Keratinocyte (primary cell): ENCODE results near the gene LRRC4C. TPM values are rescaled to one million over a fixed set of nuclear protein-coding genes. Genes with fewer than 3 reads are reported as not detected.

Experiments
- DNase-seq: peaks from one replicate; pipeline ENCODE4 v3.0.0-alpha.2; 2011; ENCODE audit warnings: low read depth, missing footprints, low spot score
- FAIRE-seq: peaks from 2 replicates; lab custom pipeline; 2011; peaks lifted over from hg19 to GRCh38; lab: Jason Lieb, UNC
- H2AFZ ChIP-seq: 2 replicates; pipeline ENCODE4 v1.6.0; 2012; ENCODE audit warnings: low read length, control low read depth, inconsistent platforms; ENCODE audit not compliant: control insufficient read depth
- H3K27ac ChIP-seq: 2 replicates; pipeline ENCODE4 v1.5.1; 2011; ENCODE audit warnings: low read length; ENCODE audit not compliant: control insufficient read depth, insufficient read depth
- H3K27me3 ChIP-seq: 3 replicates; pipeline ENCODE4 v1.6.0; 2011; ENCODE audit warnings: low read length; ENCODE audit not compliant: control insufficient read depth, insufficient read depth; ENCODE audit errors: extremely low read depth
- H3K36me3 ChIP-seq, 2 experiments: 2 replicates in 1 of 2; 3 replicates in 1 of 2; pipeline ENCODE4 v1.5.1; 2011; ENCODE audit warnings: low read length in 2 of 2, mild to moderate bottlenecking in 1 of 2; ENCODE audit not compliant: control insufficient read depth in 2 of 2, insufficient read depth in 2 of 2; ENCODE audit errors: extremely low read depth in 1 of 2
- H3K4me1 ChIP-seq: 3 replicates; pipeline ENCODE4 v1.5.1; 2011; ENCODE audit warnings: low read length; ENCODE audit not compliant: control insufficient read depth, insufficient read depth; ENCODE audit errors: extremely low read depth
- H3K4me2 ChIP-seq: 3 replicates; pipeline ENCODE4 v1.6.0; 2011; ENCODE audit warnings: low read depth, low read length; ENCODE audit not compliant: control insufficient read depth, insufficient read depth; ENCODE audit errors: extremely low read depth
- H3K4me3 ChIP-seq, 3 experiments: fragments of 200-600 bp in 1 of 3; sonication (generic) in 1 of 3; 2 replicates in 2 of 3; 3 replicates in 1 of 3; pipeline ENCODE4 v1.5.1; 2011 to 2016; ENCODE audit warnings: low read length in 3 of 3, mild to moderate bottlenecking in 3 of 3, control low read depth in 2 of 3, inconsistent platforms in 1 of 3, low read depth in 1 of 3, mixed read lengths in 1 of 3, mixed run types in 1 of 3, moderate library complexity in 1 of 3; ENCODE audit not compliant: control insufficient read depth in 2 of 3, insufficient read depth in 2 of 3; ENCODE audit errors: extremely low read depth in 1 of 3
- H3K79me2 ChIP-seq: 2 replicates; pipeline ENCODE4 v1.6.0; 2012; ENCODE audit warnings: low read length; ENCODE audit not compliant: control insufficient read depth, insufficient read depth
- H3K9ac ChIP-seq: 3 replicates; pipeline ENCODE4 v1.6.0; 2011; ENCODE audit warnings: low read length; ENCODE audit not compliant: control insufficient read depth, insufficient read depth; ENCODE audit errors: extremely low read depth
- H3K9me1 ChIP-seq: 3 replicates; pipeline ENCODE4 v1.6.0; 2011; ENCODE audit warnings: low read length; ENCODE audit not compliant: control insufficient read depth, insufficient read depth; ENCODE audit errors: extremely low read depth
- H3K9me3 ChIP-seq: 2 replicates; pipeline ENCODE4 v1.5.1; 2012; ENCODE audit warnings: low read depth, low read length; ENCODE audit not compliant: control insufficient read depth
- H4K20me1 ChIP-seq: 3 replicates; pipeline ENCODE4 v1.6.0; 2011; ENCODE audit warnings: low read length; ENCODE audit not compliant: control insufficient read depth, insufficient read depth; ENCODE audit errors: extremely low read depth
- CTCF ChIP-seq, 3 experiments: IDR thresholded peaks in 1 of 3; conservative IDR thresholded peaks in 1 of 3; optimal IDR thresholded peaks in 1 of 3; 2 replicates in 2 of 3; 3 replicates in 1 of 3; pipeline versions ENCODE3 to v1.5.1; 2011; ENCODE audit warnings: low read length in 3 of 3, mild to moderate bottlenecking in 3 of 3, moderate library complexity in 2 of 3, control low read depth in 1 of 3, inconsistent platforms in 1 of 3; ENCODE audit not compliant: insufficient read depth in 2 of 3; ENCODE audit errors: extremely low read depth in 1 of 3
- EZH2 ChIP-seq: IDR thresholded peaks from one replicate; pipeline ENCODE4 v1.6.1; 2012; ENCODE audit warnings: inconsistent platforms, mild to moderate bottlenecking, low read length, moderate library complexity
- dilution Hi-C: fragments of 300-500 bp; cut with MboI; formaldehyde crosslinking; loops from one replicate; pipeline ENCODE4 v1.7.0; 2020; ENCODE audit warnings: low sequenced_read_pairs; ENCODE audit not compliant: extremely low pct_ligation_motif_present
- polyA plus RNA-seq, 5 experiments: library from polyadenylated mRNA; depleted of rRNA in 3 of 5; stranded (reverse) in 3 of 5; stranded (forward) in 1 of 5; unstranded in 1 of 5; fragments of >200 nt; gene quantifications; 1 replicate in 1 of 5; 2 replicates in 3 of 5; 3 replicates in 1 of 5; pipeline versions ENCODE4 v1.2.1 to v1.2.3, GENCODE V29; 2011 to 2012; ENCODE audit warnings: missing spikeins in 2 of 5, low read depth in 1 of 5, low replicate concordance in 1 of 5

LRRC4C gene
- polyA plus RNA-seq, 1 donor (not counting 4 experiments of a cell fraction or from before 2014, with no cell fraction given), result not detected

GRCh38 chr11:40190294-40190693, 1269.2 kb downstream of the LRRC4C start:
- dilution Hi-C loops, result no loop called here
- Histone ChIP-seq H3K27ac (no peak overlapping the region), H2AFZ (no peak overlapping the region), H3K9ac (no peak overlapping the region), H3K9me1 (no peaks in the 10 kb centered on the region), H3K36me3 (no peaks in the 10 kb centered on the region), H3K4me2 (no peak overlapping the region), H3K4me3 (no peak overlapping the region), H3K9me3 (peaks cover 3% of the 10 kb centered on the region), H3K4me1 (no peaks in the 10 kb centered on the region), H3K79me2 (no peaks in the 10 kb centered on the region), H4K20me1 (no peaks in the 10 kb centered on the region), H3K27me3 (no peaks in the 10 kb centered on the region)
- no peak for TF ChIP-seq EZH2
- no peak for TF ChIP-seq CTCF (optimal IDR thresholded peaks at IDR 0.05 in 1 of 3, IDR thresholded peaks at IDR 0.05 in 1 of 3, conservative IDR thresholded peaks at IDR 0.05 in 1 of 3; ENCODE audit: extremely low read depth in 1 of 3, insufficient read depth in 2 of 3, low read length in 3 of 3)
- FAIRE-seq (no peak), DNase-seq (no peak)

- H3K79me2 ChIP-seq, result no peaks in the 10 kb centered on the region
- H3K9ac ChIP-seq, result no peak overlapping the region
- no peak for FAIRE-seq
- no peaks in the 10 kb centered on the region for H3K9me1 ChIP-seq
- dilution Hi-C loops, result no loop called here
- H3K27me3 ChIP-seq, result no peaks in the 10 kb centered on the region
- H4K20me1 ChIP-seq, result no peaks in the 10 kb centered on the region
- H3K4me2 ChIP-seq, result no peak overlapping the region
- no peaks in the 10 kb centered on the region for H3K4me1 ChIP-seq
- no peaks in the 10 kb centered on the region for H3K36me3 ChIP-seq
- TF ChIP-seq EZH2 (no peak), CTCF (optimal IDR thresholded peaks at IDR 0.05 in 1 of 3, IDR thresholded peaks at IDR 0.05 in 1 of 3, conservative IDR thresholded peaks at IDR 0.05 in 1 of 3; ENCODE audit: extremely low read depth in 1 of 3, insufficient read depth in 2 of 3, low read length in 3 of 3) (no peak)
- no peak overlapping the region for H3K4me3 ChIP-seq
- no peak overlapping the region for H2AFZ ChIP-seq
- peaks cover 3% of the 10 kb centered on the region for H3K9me3 ChIP-seq
- DNase-seq, result no peak
- no peak overlapping the region for H3K27ac ChIP-seq
Observed at GRCh38 chr11:40188848-40189247, 1270.6 kb downstream of the LRRC4C start.
